ENCODE results near the gene SLITRK3.

The SLITRK3 gene

GRCh38 chr3:165181556-165181955 is 14.6 kb downstream of the SLITRK3 start:
- H3K4me3 ChIP-seq, result no peak overlapping the region
- H3K9ac ChIP-seq (ENCODE audit: insufficient read length), result no peak overlapping the region
- no peaks in the 10 kb centered on the region; the same call in 1 of the 2 replicates for H3K36me3 ChIP-seq (ENCODE audit: insufficient read depth, low read length)
- H3K27ac ChIP-seq, result no peak overlapping the region
- TF ChIP-seq POLR2AphosphoS5 (IDR thresholded peaks at IDR 0.05; ENCODE audit: borderline replicate concordance, low read depth, low read length), result no peak
- no peak for TF ChIP-seq FOXP2 (optimal IDR thresholded peaks at IDR 0.05; ENCODE audit: control extremely low read depth, extremely low read length, insufficient read depth)
- TF ChIP-seq EZH2 (IDR thresholded peaks at IDR 0.05), result no peak
- H3K9me3 ChIP-seq (ENCODE audit: low read depth, low read length), result peaks cover 3% of the 10 kb centered on the region; the same call in 1 of the 2 replicates
- no peak for DNase-seq (ENCODE audit: low read depth, low spot score)

- DNase-seq (ENCODE audit: low read depth, low spot score), result no peak
- Histone ChIP-seq H3K9me3 (ENCODE audit: low read depth, low read length) (no peaks in the 10 kb centered on the region), H3K4me3 (no peak overlapping the region), H3K27ac (no peak overlapping the region), H3K36me3 (ENCODE audit: insufficient read depth, low read length) (no peaks in the 10 kb centered on the region), H3K9ac (ENCODE audit: insufficient read length) (no peak overlapping the region)
- no peak for TF ChIP-seq POLR2AphosphoS5 (IDR thresholded peaks at IDR 0.05; ENCODE audit: borderline replicate concordance, low read depth, low read length)
- TF ChIP-seq EZH2 (IDR thresholded peaks at IDR 0.05), result no peak
- TF ChIP-seq FOXP2 (optimal IDR thresholded peaks at IDR 0.05; ENCODE audit: control extremely low read depth, extremely low read length, insufficient read depth), result no peak
Measured at GRCh38 chr3:165170236-165170635, 25.9 kb downstream of the SLITRK3 start.

GRCh38 chr3:165169368-165169767 is 26.8 kb downstream of the SLITRK3 start:
- no peaks in the 10 kb centered on the region for H3K9me3 ChIP-seq (ENCODE audit: low read depth, low read length)
- H3K4me3 ChIP-seq, result no peak overlapping the region
- no peak overlapping the region for H3K9ac ChIP-seq (ENCODE audit: insufficient read length)
- no peak for DNase-seq (ENCODE audit: low read depth, low spot score)
- H3K36me3 ChIP-seq (ENCODE audit: insufficient read depth, low read length), result no peaks in the 10 kb centered on the region
- H3K27ac ChIP-seq, result no peak overlapping the region
- TF ChIP-seq EZH2 (IDR thresholded peaks at IDR 0.05) (no peak), FOXP2 (optimal IDR thresholded peaks at IDR 0.05; ENCODE audit: control extremely low read depth, extremely low read length, insufficient read depth) (no peak), POLR2AphosphoS5 (IDR thresholded peaks at IDR 0.05; ENCODE audit: borderline replicate concordance, low read depth, low read length) (no peak)

- TF ChIP-seq POLR2AphosphoS5 (IDR thresholded peaks at IDR 0.05; ENCODE audit: borderline replicate concordance, low read depth, low read length), result no peak
- no peak for TF ChIP-seq FOXP2 (optimal IDR thresholded peaks at IDR 0.05; ENCODE audit: control extremely low read depth, extremely low read length, insufficient read depth)
- TF ChIP-seq EZH2 (IDR thresholded peaks at IDR 0.05), result no peak
- no peaks in the 10 kb centered on the region for H3K36me3 ChIP-seq (ENCODE audit: insufficient read depth, low read length)
- no peak overlapping the region for H3K4me3 ChIP-seq
- H3K27ac ChIP-seq, result no peak overlapping the region
- no peak for DNase-seq (ENCODE audit: low read depth, low spot score)
- H3K9me3 ChIP-seq (ENCODE audit: low read depth, low read length), result no peaks in the 10 kb centered on the region
- no peak overlapping the region for H3K9ac ChIP-seq (ENCODE audit: insufficient read length)
Measured at GRCh38 chr3:165162883-165163282, 33.3 kb downstream of the SLITRK3 start.

GRCh38 chr3:165159760-165160421 is 36.3 kb downstream of the SLITRK3 start:
- Histone ChIP-seq H3K9ac (ENCODE audit: insufficient read length) (no peak overlapping the region), H3K9me3 (ENCODE audit: low read depth, low read length) (no peaks in the 10 kb centered on the region), H3K36me3 (ENCODE audit: insufficient read depth, low read length) (no peaks in the 10 kb centered on the region), H3K4me3 (no peak overlapping the region), H3K27ac (no peak overlapping the region)
- no peak for TF ChIP-seq FOXP2 (optimal IDR thresholded peaks at IDR 0.05; ENCODE audit: control extremely low read depth, extremely low read length, insufficient read depth)
- TF ChIP-seq POLR2AphosphoS5 (IDR thresholded peaks at IDR 0.05; ENCODE audit: borderline replicate concordance, low read depth, low read length), result no peak
- no peak for TF ChIP-seq EZH2 (IDR thresholded peaks at IDR 0.05)
- no peak for DNase-seq (ENCODE audit: low read depth, low spot score)

- Histone ChIP-seq H3K9ac (ENCODE audit: insufficient read length) (no peak overlapping the region), H3K9me3 (ENCODE audit: low read depth, low read length) (no peaks in the 10 kb centered on the region), H3K36me3 (ENCODE audit: insufficient read depth, low read length) (no peaks in the 10 kb centered on the region), H3K4me3 (no peak overlapping the region), H3K27ac (no peak overlapping the region)
- TF ChIP-seq POLR2AphosphoS5 (IDR thresholded peaks at IDR 0.05; ENCODE audit: borderline replicate concordance, low read depth, low read length) (no peak), EZH2 (IDR thresholded peaks at IDR 0.05) (no peak), FOXP2 (optimal IDR thresholded peaks at IDR 0.05; ENCODE audit: control extremely low read depth, extremely low read length, insufficient read depth) (no peak)
- DNase-seq (ENCODE audit: low read depth, low spot score), result no peak
Measured at GRCh38 chr3:165158011-165158410, 38.2 kb downstream of the SLITRK3 start.

- Histone ChIP-seq H3K36me3 (ENCODE audit: insufficient read depth, low read length) (no peaks in the 10 kb centered on the region), H3K9me3 (ENCODE audit: low read depth, low read length) (no peaks in the 10 kb centered on the region), H3K9ac (ENCODE audit: insufficient read length) (no peak overlapping the region), H3K4me3 (no peak overlapping the region), H3K27ac (no peak overlapping the region)
- no peak for DNase-seq (ENCODE audit: low read depth, low spot score)
- no peak for TF ChIP-seq FOXP2 (optimal IDR thresholded peaks at IDR 0.05; ENCODE audit: control extremely low read depth, extremely low read length, insufficient read depth)
- no peak for TF ChIP-seq EZH2 (IDR thresholded peaks at IDR 0.05)
- no peak for TF ChIP-seq POLR2AphosphoS5 (IDR thresholded peaks at IDR 0.05; ENCODE audit: borderline replicate concordance, low read depth, low read length)
Measured at GRCh38 chr3:165156757-165157420, 39.3 kb downstream of the SLITRK3 start.

- H3K9me3 ChIP-seq (ENCODE audit: low read depth, low read length), result no peaks in the 10 kb centered on the region
- H3K4me3 ChIP-seq, result no peak overlapping the region
- no peaks in the 10 kb centered on the region for H3K36me3 ChIP-seq (ENCODE audit: insufficient read depth, low read length)
- no peak for DNase-seq (ENCODE audit: low read depth, low spot score)
- H3K27ac ChIP-seq, result no peak overlapping the region
- no peak for TF ChIP-seq POLR2AphosphoS5 (IDR thresholded peaks at IDR 0.05; ENCODE audit: borderline replicate concordance, low read depth, low read length)
- TF ChIP-seq FOXP2 (optimal IDR thresholded peaks at IDR 0.05; ENCODE audit: control extremely low read depth, extremely low read length, insufficient read depth), result no peak
- H3K9ac ChIP-seq (ENCODE audit: insufficient read length), result no peak overlapping the region
Measured at GRCh38 chr3:165148876-165149441, 47.2 kb downstream of the SLITRK3 start.

All from SK-N-MC (cell line).